ENCODE measurements around the gene MPHOSPH8.
"Not testable (repeated sequence)": the region's sequence is repeated elsewhere in the genome, so short reads cannot be mapped to it uniquely, and the experiment has no call there.

MPHOSPH8 gene

GRCh38 chr13:19701619-19702018 is 68.2 kb downstream of the MPHOSPH8 start:
- not testable (repeated sequence) for H2BK5ac ChIP-seq (ENCODE audit: low read depth, low read length, poor library complexity, severe bottlenecking); H3K4me3 ChIP-seq (ENCODE audit: insufficient read depth in 1 of 2, low read depth in 1 of 2, low read length in 2 of 2); DNase-seq; H3K18ac ChIP-seq (ENCODE audit: low read depth in 1 of 2, low read length in 2 of 2); H3K4ac ChIP-seq (ENCODE audit: low read depth in 1 of 2, low read length in 2 of 2); H3K23ac ChIP-seq (ENCODE audit: low read length in 2 of 2); H3K4me2 ChIP-seq (ENCODE audit: low read length, poor library complexity, severe bottlenecking); H3K9me3 ChIP-seq (ENCODE audit: control insufficient read depth, low read length); H3K79me1 ChIP-seq (replicated peaks; ENCODE audit: low read length, poor library complexity, severe bottlenecking); H2BK15ac ChIP-seq (ENCODE audit: low read depth, poor library complexity, severe bottlenecking); H3K9ac ChIP-seq (ENCODE audit: low read length); H3K27ac ChIP-seq (ENCODE audit: low read length, poor library complexity, severe bottlenecking); H2BK12ac ChIP-seq (ENCODE audit: low read length in 2 of 2); H3K4me1 ChIP-seq (ENCODE audit: control insufficient read depth, insufficient read depth, low read depth, low read length); H3K27me3 ChIP-seq (ENCODE audit: control insufficient read depth in 1 of 2, insufficient read depth in 1 of 2, low read length in 2 of 2); H4K91ac ChIP-seq (ENCODE audit: low read length); H2AFZ ChIP-seq (ENCODE audit: low read depth, low read length); H2BK120ac ChIP-seq (ENCODE audit: low read depth, low read length); H2AK5ac ChIP-seq (ENCODE audit: low read length, severe bottlenecking); H3K14ac ChIP-seq (ENCODE audit: low read length in 2 of 2); H4K8ac ChIP-seq (ENCODE audit: low read length)
- H3K36me3 ChIP-seq (ENCODE audit: control insufficient read depth in 1 of 2, insufficient read depth in 2 of 2, low read depth in 1 of 2, low read length in 2 of 2): peaks cover 2 to 18% of the 10 kb centered on the region in 2 experiments

- H3K9ac ChIP-seq (ENCODE audit: low read length); H2BK12ac ChIP-seq (ENCODE audit: low read length in 2 of 2); DNase-seq; H4K8ac ChIP-seq (ENCODE audit: low read length); H2AFZ ChIP-seq (ENCODE audit: low read depth, low read length); H3K18ac ChIP-seq (ENCODE audit: low read depth in 1 of 2, low read length in 2 of 2); H2AK5ac ChIP-seq (ENCODE audit: low read length, severe bottlenecking); H3K27ac ChIP-seq (ENCODE audit: low read length, poor library complexity, severe bottlenecking); H3K23ac ChIP-seq (ENCODE audit: low read length in 2 of 2); H3K4me1 ChIP-seq (ENCODE audit: control insufficient read depth, insufficient read depth, low read depth, low read length); H2BK5ac ChIP-seq (ENCODE audit: low read depth, low read length, poor library complexity, severe bottlenecking); H2BK15ac ChIP-seq (ENCODE audit: low read depth, poor library complexity, severe bottlenecking); H3K4me2 ChIP-seq (ENCODE audit: low read length, poor library complexity, severe bottlenecking); H3K4ac ChIP-seq (ENCODE audit: low read depth in 1 of 2, low read length in 2 of 2); H3K79me1 ChIP-seq (replicated peaks; ENCODE audit: low read length, poor library complexity, severe bottlenecking); H3K27me3 ChIP-seq (ENCODE audit: control insufficient read depth in 1 of 2, insufficient read depth in 1 of 2, low read length in 2 of 2); H4K91ac ChIP-seq (ENCODE audit: low read length); H3K4me3 ChIP-seq (ENCODE audit: insufficient read depth in 1 of 2, low read depth in 1 of 2, low read length in 2 of 2); H2BK120ac ChIP-seq (ENCODE audit: low read depth, low read length); H3K9me3 ChIP-seq (ENCODE audit: control insufficient read depth, low read length); H3K14ac ChIP-seq (ENCODE audit: low read length in 2 of 2): not testable (repeated sequence)
- WGBS: 89% methylated on average over 5 of the region's 6 CpGs
- H3K36me3 ChIP-seq (ENCODE audit: control insufficient read depth in 1 of 2, insufficient read depth in 2 of 2, low read depth in 1 of 2, low read length in 2 of 2): peaks cover 5 to 15% of the 10 kb centered on the region in 2 experiments
Observed at GRCh38 chr13:19704256-19704655, 70.8 kb downstream of the MPHOSPH8 start.

- H2BK12ac ChIP-seq (ENCODE audit: low read length in 2 of 2); H2BK15ac ChIP-seq (ENCODE audit: low read depth, poor library complexity, severe bottlenecking); H3K9me3 ChIP-seq (ENCODE audit: control insufficient read depth, low read length); H2BK5ac ChIP-seq (ENCODE audit: low read depth, low read length, poor library complexity, severe bottlenecking); H3K4ac ChIP-seq (ENCODE audit: low read depth in 1 of 2, low read length in 2 of 2); H4K8ac ChIP-seq (ENCODE audit: low read length); H3K4me3 ChIP-seq (ENCODE audit: insufficient read depth in 1 of 2, low read depth in 1 of 2, low read length in 2 of 2); H2AFZ ChIP-seq (ENCODE audit: low read depth, low read length); DNase-seq; H2AK5ac ChIP-seq (ENCODE audit: low read length, severe bottlenecking); H3K14ac ChIP-seq (ENCODE audit: low read length in 2 of 2); H2BK120ac ChIP-seq (ENCODE audit: low read depth, low read length); H3K27ac ChIP-seq (ENCODE audit: low read length, poor library complexity, severe bottlenecking); H3K4me2 ChIP-seq (ENCODE audit: low read length, poor library complexity, severe bottlenecking); H3K79me1 ChIP-seq (replicated peaks; ENCODE audit: low read length, poor library complexity, severe bottlenecking); H3K27me3 ChIP-seq (ENCODE audit: control insufficient read depth in 1 of 2, insufficient read depth in 1 of 2, low read length in 2 of 2); H3K23ac ChIP-seq (ENCODE audit: low read length in 2 of 2); H3K4me1 ChIP-seq (ENCODE audit: control insufficient read depth, insufficient read depth, low read depth, low read length); H3K9ac ChIP-seq (ENCODE audit: low read length); H4K91ac ChIP-seq (ENCODE audit: low read length): not testable (repeated sequence)
- Histone ChIP-seq H3K36me3 (ENCODE audit: control insufficient read depth in 1 of 2, insufficient read depth in 2 of 2, low read depth in 1 of 2, low read length in 2 of 2) (peaks cover 5 to 10% of the 10 kb centered on the region in 2 experiments), H3K18ac (ENCODE audit: low read depth in 1 of 2, low read length in 2 of 2) (peak overlapping the region in 1 of 2 experiments; percentile 40)
- WGBS: 76% methylated on average over 1 of the region's 1 CpG
Observed at GRCh38 chr13:19709039-19709438, 75.6 kb downstream of the MPHOSPH8 start.

- not testable (repeated sequence) for H3K4me1 ChIP-seq (ENCODE audit: control insufficient read depth, insufficient read depth, low read depth, low read length); H3K27ac ChIP-seq (ENCODE audit: low read length, poor library complexity, severe bottlenecking); H2BK15ac ChIP-seq (ENCODE audit: low read depth, poor library complexity, severe bottlenecking); H2AK5ac ChIP-seq (ENCODE audit: low read length, severe bottlenecking); H4K8ac ChIP-seq (ENCODE audit: low read length); H2BK120ac ChIP-seq (ENCODE audit: low read depth, low read length); H3K18ac ChIP-seq (ENCODE audit: low read depth in 1 of 2, low read length in 2 of 2); H3K27me3 ChIP-seq (ENCODE audit: control insufficient read depth in 1 of 2, insufficient read depth in 1 of 2, low read length in 2 of 2); DNase-seq; H3K9ac ChIP-seq (ENCODE audit: low read length); H3K9me3 ChIP-seq (ENCODE audit: control insufficient read depth, low read length); H3K14ac ChIP-seq (ENCODE audit: low read length in 2 of 2); H4K91ac ChIP-seq (ENCODE audit: low read length); H3K79me1 ChIP-seq (replicated peaks; ENCODE audit: low read length, poor library complexity, severe bottlenecking); H2BK12ac ChIP-seq (ENCODE audit: low read length in 2 of 2); H2BK5ac ChIP-seq (ENCODE audit: low read depth, low read length, poor library complexity, severe bottlenecking); H3K23ac ChIP-seq (ENCODE audit: low read length in 2 of 2); H3K4me3 ChIP-seq (ENCODE audit: insufficient read depth in 1 of 2, low read depth in 1 of 2, low read length in 2 of 2); H2AFZ ChIP-seq (ENCODE audit: low read depth, low read length); H3K4me2 ChIP-seq (ENCODE audit: low read length, poor library complexity, severe bottlenecking); H3K4ac ChIP-seq (ENCODE audit: low read depth in 1 of 2, low read length in 2 of 2)
- H3K36me3 ChIP-seq (ENCODE audit: control insufficient read depth in 1 of 2, insufficient read depth in 2 of 2, low read depth in 1 of 2, low read length in 2 of 2): peaks cover 5 to 12% of the 10 kb centered on the region in 2 experiments
Observed at GRCh38 chr13:19709782-19710181, 76.3 kb downstream of the MPHOSPH8 start.

Data from mesenchymal stem cell (in vitro differentiated cells and primary cell).